Measurements from ENCODE around the gene CES5A.

The CES5A gene

DNA sequence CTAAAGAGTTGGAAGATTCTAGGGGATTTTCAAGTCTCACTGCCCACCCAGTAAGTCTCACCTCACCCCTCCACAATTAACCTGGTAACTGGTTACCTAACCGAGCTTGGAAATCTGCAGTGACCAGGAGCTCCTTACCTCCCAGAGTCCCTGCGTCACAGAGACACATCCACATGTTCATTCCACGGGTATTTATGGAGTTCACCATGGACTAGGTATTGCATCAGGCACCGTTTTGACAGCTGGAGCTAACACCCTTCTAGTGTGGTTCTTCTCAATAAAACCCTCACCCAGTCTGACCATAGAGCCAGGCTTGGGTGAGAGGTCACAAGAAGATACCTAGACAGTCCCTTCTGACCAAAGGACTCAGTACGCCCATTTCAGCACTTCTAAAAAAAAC is 2.1 kb downstream of the CES5A start:
- H3K79me2 ChIP-seq (ENCODE audit: insufficient read depth, low read depth) = no peaks in the 10 kb centered on the region
- no peak overlapping the region for H2AFZ ChIP-seq (ENCODE audit: low read depth)
- H3K4me3 ChIP-seq (IDR thresholded peaks at IDR 0.05; ENCODE audit: insufficient read depth, low read depth, low read length) = no peak overlapping the region
- TF ChIP-seq, protein P1, sequence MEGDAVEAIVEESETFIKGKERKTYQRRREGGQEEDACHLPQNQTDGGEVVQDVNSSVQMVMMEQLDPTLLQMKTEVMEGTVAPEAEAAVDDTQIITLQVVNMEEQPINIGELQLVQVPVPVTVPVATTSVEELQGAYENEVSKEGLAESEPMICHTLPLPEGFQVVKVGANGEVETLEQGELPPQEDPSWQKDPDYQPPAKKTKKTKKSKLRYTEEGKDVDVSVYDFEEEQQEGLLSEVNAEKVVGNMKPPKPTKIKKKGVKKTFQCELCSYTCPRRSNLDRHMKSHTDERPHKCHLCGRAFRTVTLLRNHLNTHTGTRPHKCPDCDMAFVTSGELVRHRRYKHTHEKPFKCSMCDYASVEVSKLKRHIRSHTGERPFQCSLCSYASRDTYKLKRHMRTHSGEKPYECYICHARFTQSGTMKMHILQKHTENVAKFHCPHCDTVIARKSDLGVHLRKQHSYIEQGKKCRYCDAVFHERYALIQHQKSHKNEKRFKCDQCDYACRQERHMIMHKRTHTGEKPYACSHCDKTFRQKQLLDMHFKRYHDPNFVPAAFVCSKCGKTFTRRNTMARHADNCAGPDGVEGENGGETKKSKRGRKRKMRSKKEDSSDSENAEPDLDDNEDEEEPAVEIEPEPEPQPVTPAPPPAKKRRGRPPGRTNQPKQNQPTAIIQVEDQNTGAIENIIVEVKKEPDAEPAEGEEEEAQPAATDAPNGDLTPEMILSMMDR (conservative IDR thresholded peaks at IDR 0.05; ENCODE audit: low read depth, low read length) = no peak
- H4K20me1 ChIP-seq (ENCODE audit: insufficient read depth) = no peaks in the 10 kb centered on the region
- no peak overlapping the region for H3K9ac ChIP-seq
- no peaks in the 10 kb centered on the region for H3K4me1 ChIP-seq (ENCODE audit: low read depth, poor library complexity, severe bottlenecking)
- H3K4me2 ChIP-seq = no peak overlapping the region
- no peaks in the 10 kb centered on the region for H3K36me3 ChIP-seq (ENCODE audit: insufficient read depth)
- H3K27me3 ChIP-seq (ENCODE audit: insufficient read depth, low read depth) = no peaks in the 10 kb centered on the region
- no peak overlapping the region for H3K27ac ChIP-seq

DNA sequence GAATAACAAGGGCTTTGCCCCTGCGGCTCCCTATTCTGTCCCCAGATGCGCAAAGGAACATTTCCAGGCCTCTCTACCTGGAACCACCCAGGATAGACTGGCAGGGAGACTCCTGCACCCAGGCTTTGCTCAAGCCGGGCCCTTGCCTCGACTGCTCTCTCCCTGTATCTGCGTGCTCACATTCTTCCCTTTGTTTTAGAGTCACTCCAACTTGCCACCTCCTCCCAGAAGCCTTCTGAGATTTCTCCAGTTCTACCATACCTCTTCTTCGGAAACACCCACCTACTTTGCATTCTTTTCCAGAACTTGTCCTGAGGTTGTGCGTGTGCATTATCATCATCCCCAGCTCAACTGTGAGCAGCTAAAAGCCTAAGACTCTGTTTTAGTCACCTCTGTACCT is 3.0 kb downstream of the CES5A start:
- Histone ChIP-seq H2AFZ (ENCODE audit: low read depth) (no peak overlapping the region), H4K20me1 (ENCODE audit: insufficient read depth) (no peaks in the 10 kb centered on the region), H3K27ac (no peak overlapping the region), H3K4me1 (ENCODE audit: low read depth, poor library complexity, severe bottlenecking) (no peaks in the 10 kb centered on the region), H3K4me2 (no peak overlapping the region), H3K4me3 (IDR thresholded peaks at IDR 0.05; ENCODE audit: insufficient read depth, low read depth, low read length) (no peak overlapping the region), H3K36me3 (ENCODE audit: insufficient read depth) (no peaks in the 10 kb centered on the region), H3K27me3 (ENCODE audit: insufficient read depth, low read depth) (no peaks in the 10 kb centered on the region), H3K79me2 (ENCODE audit: insufficient read depth, low read depth) (no peaks in the 10 kb centered on the region), H3K9ac (no peak overlapping the region)
- TF ChIP-seq, protein P1 (conservative IDR thresholded peaks at IDR 0.05; ENCODE audit: low read depth, low read length) = no peak

DNA sequence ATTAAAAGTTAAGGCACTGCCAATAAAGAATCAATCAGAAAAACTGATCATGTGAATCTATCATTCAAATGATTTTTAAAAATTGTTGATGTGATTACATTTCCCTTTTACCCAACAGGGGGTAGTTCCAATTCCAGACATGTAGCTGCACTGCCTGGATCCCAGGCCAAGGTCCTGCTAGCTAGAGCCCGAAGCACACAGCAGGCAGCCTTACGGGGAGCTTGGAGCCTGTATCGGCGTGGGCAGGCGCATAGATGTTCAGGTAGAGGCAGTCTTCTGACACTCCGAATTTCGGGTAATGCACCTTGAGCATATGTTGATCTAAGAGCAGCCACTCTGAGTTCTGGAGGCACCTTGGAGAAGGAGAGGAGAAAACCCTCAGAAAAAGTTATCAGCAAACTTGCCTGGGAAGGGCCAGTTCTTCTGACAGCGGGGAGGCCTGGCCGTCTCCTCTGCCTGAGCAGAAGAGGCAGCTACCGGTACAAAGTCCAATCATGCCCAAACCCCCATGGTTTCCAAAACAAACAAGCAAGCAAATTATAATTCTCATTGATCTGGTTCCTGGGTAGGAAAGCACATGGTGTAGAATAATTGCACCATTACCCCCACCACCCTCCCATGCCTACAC is 3.6 kb downstream of the CES5A start:
- no peaks in the 10 kb centered on the region for H3K4me1 ChIP-seq (ENCODE audit: low read depth, poor library complexity, severe bottlenecking)
- H3K27ac ChIP-seq = no peak overlapping the region
- no peak overlapping the region for H3K4me3 ChIP-seq (IDR thresholded peaks at IDR 0.05; ENCODE audit: insufficient read depth, low read depth, low read length)
- no peak overlapping the region for H3K4me2 ChIP-seq
- H2AFZ ChIP-seq (ENCODE audit: low read depth) = no peak overlapping the region
- no peaks in the 10 kb centered on the region for H3K36me3 ChIP-seq (ENCODE audit: insufficient read depth)
- H4K20me1 ChIP-seq (ENCODE audit: insufficient read depth) = no peaks in the 10 kb centered on the region
- no peak overlapping the region for H3K9ac ChIP-seq
- TF ChIP-seq, protein P1 (conservative IDR thresholded peaks at IDR 0.05; ENCODE audit: low read depth, low read length) = no peak
- no peaks in the 10 kb centered on the region for H3K27me3 ChIP-seq (ENCODE audit: insufficient read depth, low read depth)
- H3K79me2 ChIP-seq (ENCODE audit: insufficient read depth, low read depth) = no peaks in the 10 kb centered on the region

DNA sequence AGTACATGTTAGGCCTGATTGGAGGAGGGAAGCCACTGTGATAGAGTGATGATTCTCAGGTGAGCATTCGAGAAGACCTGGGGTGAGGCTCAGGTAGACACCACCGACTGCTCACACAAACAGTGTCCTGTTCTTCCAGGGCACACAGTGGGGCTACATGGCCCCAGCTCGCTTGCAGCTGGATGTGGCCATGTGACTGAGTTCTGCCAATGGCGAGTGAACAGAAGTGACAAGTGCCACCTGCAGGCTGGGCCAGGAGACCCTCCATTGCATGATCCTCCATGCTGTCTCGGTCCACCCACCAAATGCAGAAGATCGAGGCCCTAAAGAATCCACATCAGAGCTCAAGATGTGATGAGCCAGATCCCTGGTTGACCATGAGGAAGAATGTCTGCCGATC is 6.2 kb downstream of the CES5A start:
- no peaks in the 10 kb centered on the region for H4K20me1 ChIP-seq (ENCODE audit: insufficient read depth)
- H3K27ac ChIP-seq = no peak overlapping the region
- H2AFZ ChIP-seq (ENCODE audit: low read depth) = no peak overlapping the region
- H3K9ac ChIP-seq = no peak overlapping the region
- no peaks in the 10 kb centered on the region for H3K36me3 ChIP-seq (ENCODE audit: insufficient read depth)
- H3K4me2 ChIP-seq = no peak overlapping the region
- H3K27me3 ChIP-seq (ENCODE audit: insufficient read depth, low read depth) = no peaks in the 10 kb centered on the region
- H3K79me2 ChIP-seq (ENCODE audit: insufficient read depth, low read depth) = no peaks in the 10 kb centered on the region
- TF ChIP-seq, protein P1 (conservative IDR thresholded peaks at IDR 0.05; ENCODE audit: low read depth, low read length) = no peak
- no peak overlapping the region for H3K4me3 ChIP-seq (IDR thresholded peaks at IDR 0.05; ENCODE audit: insufficient read depth, low read depth, low read length)
- H3K4me1 ChIP-seq (ENCODE audit: low read depth, poor library complexity, severe bottlenecking) = no peaks in the 10 kb centered on the region
